HCT116 (cell line): Measurements from ENCODE around the gene AFAP1L2. TPM values are rescaled to one million over a fixed set of nuclear protein-coding genes. Genes with fewer than 3 reads are reported as not detected.

ENCODE experiments used
- ATAC-seq: fragments of 200-7000 bp; cut with Tn5 transposase; 2 replicates; pipeline ENCODE4 v1.9.1; 2020; ENCODE audit warnings: mild to moderate bottlenecking, moderate library complexity
- BruUV-seq: library from RNA; stranded (reverse); fragments of 400-500 nt; replicated peaks from 2 replicates; lab custom pipeline; 2021; lab: Mats Ljungman, UMichigan
- CTCF ChIA-PET: fragments of 300-600 bp; sonication (Branson Sonifier 250); formaldehyde crosslinking; loops from one replicate; lab custom pipeline; 2021; ENCODE audit warnings: antibody characterized with exemption; lab: Charles Lee
- POLR2A ChIA-PET: fragments of 300-600, 350-600 bp; sonication (Branson Sonifier 250); formaldehyde crosslinking; loops from one replicate; lab custom pipeline; 2021; ENCODE audit warnings: antibody characterized with exemption; lab: Charles Lee
- RAD21 ChIA-PET, 2 experiments: fragments of 300-600 bp; sonication (Branson Sonifier 250); formaldehyde crosslinking; loops; one replicate each; lab custom pipeline; 2023; ENCODE audit warnings: low total read pairs in 2 of 2; ENCODE audit not compliant: uncharacterized antibody in 2 of 2, unreplicated experiment in 2 of 2, low non-redundant PET in 1 of 2; lab: Charles Lee
- DNase-seq: peaks from one replicate; pipeline ENCODE4 v3.0.0-alpha.2; 2010; ENCODE audit warnings: low read depth, low spot score
- H2AFZ ChIP-seq: fragments of 200-600 bp; shearing (Covaris generic), sonication (generic); 2 replicates; pipeline ENCODE4 v1.6.1; 2017; ENCODE audit warnings: low read depth, mixed run types, mixed read lengths, antibody characterized with exemption, low read length; ENCODE audit not compliant: poor library complexity, severe bottlenecking
- H3K27ac ChIP-seq: 2 replicates; pipeline ENCODE4 v1.5.1; 2012; ENCODE audit warnings: low read depth, low read length
- H3K27me3 ChIP-seq: fragments of 200-600 bp; sonication (generic); 2 replicates; pipeline ENCODE4 v1.6.1; 2016; ENCODE audit warnings: mixed run types, low read length, mixed read lengths; ENCODE audit not compliant: insufficient read depth
- H3K36me3 ChIP-seq, 2 experiments: fragments of 200-500 bp in 1 of 2; fragments of 200-600 bp in 1 of 2; sonication (Bioruptor generic) in 1 of 2; sonication (generic) in 1 of 2; 2 replicates each; pipeline versions ENCODE4 v1.5.1 to v1.6.1; 2014 to 2016; ENCODE audit warnings: low read length in 2 of 2, inconsistent platforms in 1 of 2, mixed read lengths in 1 of 2, mixed run types in 1 of 2; ENCODE audit not compliant: insufficient read depth in 2 of 2, control insufficient read depth in 1 of 2
- H3K4me1 ChIP-seq, 2 experiments: fragments of 200-600 bp in 1 of 2; sonication (generic) in 1 of 2; 2 replicates each; pipeline versions ENCODE4 v1.5.1 to v1.6.1; 2012 to 2017; ENCODE audit warnings: low read length in 2 of 2, inconsistent platforms in 1 of 2, mild to moderate bottlenecking in 1 of 2, mixed read lengths in 1 of 2, mixed run types in 1 of 2, moderate library complexity in 1 of 2; ENCODE audit not compliant: insufficient read depth in 2 of 2, control insufficient read depth in 1 of 2
- H3K4me2 ChIP-seq: fragments of 200-600 bp; sonication (generic); 2 replicates; pipeline ENCODE4 v1.6.1; 2017; ENCODE audit warnings: mixed run types, low read length, mixed read lengths
- H3K4me3 ChIP-seq, 2 experiments: fragments of 200-600 bp in 1 of 2; sonication (generic) in 1 of 2; replicated peaks in 1 of 2; 2 replicates each; pipeline ENCODE4 v1.5.1; 2011 to 2016; ENCODE audit warnings: low read length in 2 of 2, control low read depth in 1 of 2, low read depth in 1 of 2, mild to moderate bottlenecking in 1 of 2, mixed read lengths in 1 of 2, mixed run types in 1 of 2
- H3K79me2 ChIP-seq: fragments of 200-600 bp; sonication (generic); 2 replicates; pipeline ENCODE4 v1.6.1; 2017; ENCODE audit warnings: mild to moderate bottlenecking, mixed run types, low read length, moderate library complexity, mixed read lengths; ENCODE audit not compliant: insufficient read depth
- H3K9ac ChIP-seq: fragments of 200-600 bp; sonication (generic); 2 replicates; pipeline ENCODE4 v1.6.1; 2016; ENCODE audit warnings: low read length, mixed read lengths
- H3K9me2 ChIP-seq: fragments of 200-600 bp; sonication (generic), shearing (Covaris generic); 2 replicates; pipeline ENCODE4 v1.6.1; 2017; ENCODE audit warnings: mixed run types, mild to moderate bottlenecking, moderate library complexity; ENCODE audit not compliant: insufficient read depth
- H3K9me3 ChIP-seq, 2 experiments: fragments of 200-500 bp in 1 of 2; fragments of 200-600 bp in 1 of 2; sonication (Bioruptor generic) in 1 of 2; sonication (generic) in 1 of 2; 2 replicates each; pipeline ENCODE4 v1.6.1; 2014 to 2017; ENCODE audit warnings: low read length in 2 of 2, mixed read lengths in 2 of 2, inconsistent platforms in 1 of 2, low read depth in 1 of 2, mild to moderate bottlenecking in 1 of 2, mixed run types in 1 of 2, moderate library complexity in 1 of 2; ENCODE audit not compliant: control insufficient read depth in 1 of 2, insufficient read depth in 1 of 2
- H4K20me1 ChIP-seq: fragments of 200-600 bp; sonication (generic), shearing (Covaris generic); 2 replicates; pipeline ENCODE4 v1.6.1; 2017; ENCODE audit warnings: mixed run types, mild to moderate bottlenecking, moderate library complexity; ENCODE audit not compliant: insufficient read depth
- CEBPB ChIP-seq: IDR thresholded peaks from 2 replicates; pipeline ENCODE4 v1.6.1; 2012; ENCODE audit warnings: low read depth
- EGR1 ChIP-seq: IDR thresholded peaks from 2 replicates; pipeline ENCODE4 v1.6.1; 2012; ENCODE audit warnings: low read depth
- EZH2phosphoT487 ChIP-seq: fragments of 200-600 bp; IDR thresholded peaks from 2 replicates; pipeline ENCODE4 v1.6.1; 2018; ENCODE audit warnings: antibody characterized with exemption, borderline replicate concordance
- JUND ChIP-seq: IDR thresholded peaks from 2 replicates; pipeline ENCODE4 v1.6.1; 2012
- POLR2A ChIP-seq: IDR thresholded peaks from 2 replicates; pipeline ENCODE4 v1.7.0; 2011; ENCODE audit warnings: borderline replicate concordance; ENCODE audit not compliant: insufficient read depth, insufficient read length; ENCODE audit errors: extremely low read depth
- POLR2AphosphoS5 ChIP-seq: IDR thresholded peaks from 2 replicates; pipeline ENCODE4 v1.6.1; 2011; ENCODE audit warnings: mild to moderate bottlenecking, low read depth, low read length, moderate library complexity
- RAD21 ChIP-seq: IDR thresholded peaks from 2 replicates; pipeline ENCODE4 v1.6.1; 2012; ENCODE audit warnings: low read depth, mild to moderate bottlenecking
- SP1 ChIP-seq: IDR thresholded peaks from 2 replicates; pipeline ENCODE4 v1.6.1; 2012; ENCODE audit warnings: low read depth
- ZNF274 ChIP-seq: fragments of 200-500 bp; sonication (Bioruptor generic); IDR thresholded peaks from 2 replicates; pipeline ENCODE4 v1.6.1; 2014; ENCODE audit warnings: mild to moderate bottlenecking, low read depth, low read length, inconsistent platforms
- intact Hi-C: fragments of 100-400 bp; cut with micrococcal nuclease; formaldehyde crosslinking; loops from 2 replicates; pipeline ENCODE4 v1.10.0; 2022
- total RNA-seq: library from RNA; stranded (reverse); gene quantifications from one replicate; pipeline ENCODE4 v1.2.1, GENCODE V29; 2021; ENCODE audit not compliant: unreplicated experiment
- TF ChIP-seq, protein P1 (sequence below): IDR thresholded peaks from 2 replicates; pipeline ENCODE4 v1.6.1; 2012
- TF ChIP-seq, protein P2 (sequence below), 3 experiments: fragments of 200-600 bp in 1 of 3; sonication (generic) in 1 of 3; IDR thresholded peaks in 2 of 3; conservative IDR thresholded peaks in 1 of 3; 2 replicates each; pipeline ENCODE4 v1.5.1; 2012 to 2017; ENCODE audit warnings: low read depth in 2 of 3, low read length in 2 of 3, antibody characterized with exemption in 1 of 3, borderline replicate concordance in 1 of 3, control low read depth in 1 of 3, mild to moderate bottlenecking in 1 of 3, mixed read lengths in 1 of 3, mixed run types in 1 of 3, moderate library complexity in 1 of 3; ENCODE audit not compliant: insufficient read depth in 1 of 3

Gene AFAP1L2
- total RNA-seq, 1 experiment from 2014 or later = 0.93 TPM

DNA sequence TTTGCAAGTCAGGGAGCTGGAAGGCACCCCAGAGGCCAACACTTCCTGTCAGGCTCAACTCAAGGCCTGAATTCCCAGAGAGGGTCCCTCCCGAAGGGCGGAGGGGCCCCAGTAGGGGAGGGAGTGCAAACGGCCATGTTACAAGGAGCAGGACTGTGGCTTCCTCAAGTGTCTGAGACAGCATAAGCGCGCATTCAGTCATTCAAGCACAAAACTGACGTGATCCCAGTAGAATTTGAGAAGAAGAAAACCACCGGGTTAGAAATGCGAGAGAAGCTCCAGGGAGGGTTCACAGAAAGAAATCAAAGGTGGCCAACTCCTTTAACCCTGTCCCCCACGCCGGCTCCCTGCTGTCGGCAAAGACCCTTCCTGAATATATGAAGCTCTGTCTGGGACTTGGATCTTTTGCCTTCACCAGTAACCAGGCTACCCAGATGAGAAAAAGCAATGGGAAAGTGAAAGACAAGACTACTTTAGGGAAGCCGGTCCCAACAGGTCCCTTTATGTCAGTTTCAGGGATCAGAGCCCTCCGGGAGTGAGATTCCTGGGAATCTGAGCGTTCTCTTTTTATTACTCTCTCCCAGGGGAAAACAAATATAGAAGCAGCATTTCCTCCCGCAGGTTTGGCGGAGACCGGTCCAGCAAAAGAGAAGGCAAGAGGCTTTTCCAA lies 1.3 kb downstream of the AFAP1L2 start:
- Histone ChIP-seq H3K9ac (no peak overlapping the region), H2AFZ (no peak overlapping the region)
- no peak for DNase-seq
- POLR2A ChIA-PET = no interaction called here
- TF ChIP-seq JUND (no peak), EGR1 (no peak), RAD21 (no peak), CEBPB (no peak), ZNF274 (no peak), POLR2AphosphoS5 (no peak), SP1 (no peak)
- TF ChIP-seq, protein P1, sequence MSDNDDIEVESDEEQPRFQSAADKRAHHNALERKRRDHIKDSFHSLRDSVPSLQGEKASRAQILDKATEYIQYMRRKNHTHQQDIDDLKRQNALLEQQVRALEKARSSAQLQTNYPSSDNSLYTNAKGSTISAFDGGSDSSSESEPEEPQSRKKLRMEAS = no peak
- TF ChIP-seq, all 23 proteins: peak for 0
- ChIA-PET RAD21 (interaction anchor here in 1 of 2 experiments (1.2 kb wide), 1 partner anchor 99 kb away, joined by 4 read pairs; no protein-coding TSS in a partner anchor), CTCF (no interaction called here)
- BruUV-seq = no TSS peak
- Histone ChIP-seq H3K27me3 (peaks cover 71% of the 10 kb centered on the region), H3K4me3 (no peak overlapping the region), H3K4me1 (peaks cover 0 to 8% of the 10 kb centered on the region in 2 experiments; a peak in 1 of 4 replicates), H4K20me1 (no peaks in the 10 kb centered on the region; the same call in 1 of the 2 replicates), H3K4me2 (no peak overlapping the region), H3K36me3 (no peaks in the 10 kb centered on the region), H3K9me2 (no peaks in the 10 kb centered on the region), H3K79me2 (no peaks in the 10 kb centered on the region), H3K9me3 (no peaks in the 10 kb centered on the region), H3K27ac (no peak overlapping the region)
- ATAC-seq = no peak
- intact Hi-C loops = no loop called here

DNA sequence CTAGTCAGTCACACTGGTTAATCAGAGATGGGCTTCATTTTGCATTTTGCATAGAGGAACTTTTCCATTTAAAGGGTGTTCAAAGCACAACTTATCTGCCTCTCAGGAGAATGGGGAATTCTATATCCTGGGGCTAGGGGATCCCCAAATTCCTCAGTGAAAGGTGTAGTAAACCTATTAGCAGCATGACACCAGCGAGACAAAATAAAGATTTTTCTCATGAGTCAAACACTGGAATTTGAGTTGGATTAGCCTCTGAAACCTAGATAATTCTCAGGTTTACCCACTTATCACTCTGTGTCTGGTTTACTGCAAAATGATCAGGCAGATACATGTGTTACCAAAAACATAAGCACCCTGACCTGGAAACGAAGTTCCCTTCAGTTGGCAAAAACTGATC lies 2.1 kb downstream of the AFAP1L2 start:
- DNase-seq (no peak), ATAC-seq (no peak)
- H3K4me1 ChIP-seq = peaks cover 0 to 8% of the 10 kb centered on the region in 2 experiments; a peak in 1 of 4 replicates

More for the DNA sequence above, 2.1 kb downstream of the AFAP1L2 start:
- H3K4me2 ChIP-seq = no peak overlapping the region
- H2AFZ ChIP-seq = no peak overlapping the region
- intact Hi-C loops = no loop called here
- H3K36me3 ChIP-seq = no peaks in the 10 kb centered on the region
- no peak overlapping the region for H3K9ac ChIP-seq
- H4K20me1 ChIP-seq = no peaks in the 10 kb centered on the region; the same call in 1 of the 2 replicates
- no peaks in the 10 kb centered on the region for H3K9me3 ChIP-seq
- no peaks in the 10 kb centered on the region for H3K9me2 ChIP-seq
- RAD21 ChIA-PET = interaction anchor here in 1 of 2 experiments (1.2 kb wide), 1 partner anchor 98 kb away, joined by 4 read pairs; no protein-coding TSS in a partner anchor
- H3K27ac ChIP-seq = no peak overlapping the region
- POLR2A ChIA-PET = no interaction called here
- H3K27me3 ChIP-seq = peaks cover 79% of the 10 kb centered on the region
- BruUV-seq = no TSS peak
- TF ChIP-seq POLR2A (no peak), EZH2phosphoT487 (no peak), JUND (no peak)
- TF ChIP-seq, protein P1 = no peak
- TF ChIP-seq, protein P2, sequence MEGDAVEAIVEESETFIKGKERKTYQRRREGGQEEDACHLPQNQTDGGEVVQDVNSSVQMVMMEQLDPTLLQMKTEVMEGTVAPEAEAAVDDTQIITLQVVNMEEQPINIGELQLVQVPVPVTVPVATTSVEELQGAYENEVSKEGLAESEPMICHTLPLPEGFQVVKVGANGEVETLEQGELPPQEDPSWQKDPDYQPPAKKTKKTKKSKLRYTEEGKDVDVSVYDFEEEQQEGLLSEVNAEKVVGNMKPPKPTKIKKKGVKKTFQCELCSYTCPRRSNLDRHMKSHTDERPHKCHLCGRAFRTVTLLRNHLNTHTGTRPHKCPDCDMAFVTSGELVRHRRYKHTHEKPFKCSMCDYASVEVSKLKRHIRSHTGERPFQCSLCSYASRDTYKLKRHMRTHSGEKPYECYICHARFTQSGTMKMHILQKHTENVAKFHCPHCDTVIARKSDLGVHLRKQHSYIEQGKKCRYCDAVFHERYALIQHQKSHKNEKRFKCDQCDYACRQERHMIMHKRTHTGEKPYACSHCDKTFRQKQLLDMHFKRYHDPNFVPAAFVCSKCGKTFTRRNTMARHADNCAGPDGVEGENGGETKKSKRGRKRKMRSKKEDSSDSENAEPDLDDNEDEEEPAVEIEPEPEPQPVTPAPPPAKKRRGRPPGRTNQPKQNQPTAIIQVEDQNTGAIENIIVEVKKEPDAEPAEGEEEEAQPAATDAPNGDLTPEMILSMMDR (IDR thresholded peaks at IDR 0.05 in 2 of 3, conservative IDR thresholded peaks at IDR 0.05 in 1 of 3; ENCODE audit: borderline replicate concordance in 1 of 3, insufficient read depth in 1 of 3, low read depth in 2 of 3, low read length in 2 of 3) = no peak
- H3K79me2 ChIP-seq = no peaks in the 10 kb centered on the region
- H3K4me3 ChIP-seq = no peak overlapping the region
- CTCF ChIA-PET = no interaction called here
